ENCODE results near the gene CDH23. TPM values are rescaled to one million over a fixed set of nuclear protein-coding genes. Genes with fewer than 3 reads are reported as not detected.

The CDH23 gene
- total and polyA plus RNA-seq, 2 donors from 2014 or later = 1.1 to 6.4 TPM

DNA sequence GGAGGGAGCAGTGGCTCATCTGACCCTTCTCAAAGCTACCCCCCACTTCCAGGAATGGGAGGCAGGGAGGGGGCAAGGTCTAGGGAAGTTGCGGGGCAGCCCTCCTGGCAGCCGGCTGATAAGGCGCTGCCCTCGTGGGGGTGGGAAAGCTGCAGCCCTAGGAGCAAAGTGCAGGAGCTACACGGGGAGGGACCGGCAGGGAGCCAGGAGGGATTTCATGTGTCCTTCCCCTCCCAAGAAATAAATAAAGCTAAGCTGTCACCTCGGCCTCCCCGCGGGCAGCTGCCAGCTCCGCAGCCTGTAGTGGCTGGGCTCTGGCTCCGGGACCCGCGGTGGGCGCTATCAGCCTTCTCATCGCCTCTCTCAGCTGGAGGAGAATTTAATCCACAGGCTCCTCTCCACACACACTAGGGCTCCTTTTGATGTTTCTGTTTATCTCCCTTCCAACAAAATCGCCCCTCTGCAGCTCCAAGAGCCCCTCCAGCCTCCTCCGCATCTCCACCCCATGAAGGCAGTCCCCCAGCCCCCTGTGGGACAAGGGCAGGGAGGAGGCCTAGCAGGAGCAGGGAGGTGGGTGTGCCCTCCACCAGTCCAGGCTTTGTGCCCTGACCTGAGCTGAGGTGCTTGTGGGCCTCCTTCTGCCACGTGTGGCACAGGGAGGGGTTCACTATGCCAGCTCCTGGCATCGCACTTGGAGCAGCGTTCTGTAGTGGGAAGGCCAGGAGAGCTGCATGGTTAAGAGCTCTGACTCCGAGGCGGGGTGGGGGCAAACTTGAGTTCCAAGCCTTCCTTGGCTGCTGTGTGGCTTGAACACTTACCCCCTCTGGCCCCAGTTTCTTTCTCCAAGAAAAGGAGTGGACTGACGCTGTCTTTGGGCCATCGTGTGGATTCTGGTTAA, 242.4 kb downstream of the CDH23 start:
- Histone ChIP-seq H3K27ac (ENCODE audit: low read depth in 2 of 2, low read length in 2 of 2) (peak overlapping the region in 1 of 2 donors; percentile 52), H3K4me3 (ENCODE audit: low read length in 3 of 3) (no peak overlapping the region), H3K27me3 (ENCODE audit: control insufficient read depth, insufficient read depth, low read length) (no peaks in the 10 kb centered on the region), H3K9me3 (ENCODE audit: control insufficient read depth in 2 of 3, insufficient read depth in 1 of 3, low read length in 3 of 3) (no peaks in the 10 kb centered on the region), H3K4me1 (ENCODE audit: control insufficient read depth in 2 of 3, insufficient read depth in 2 of 3, low read depth in 1 of 3, low read length in 3 of 3) (peaks cover 0 to 31% (median 21%) of the 10 kb centered on the region in 3 donors), H3K9ac (ENCODE audit: low read length in 3 of 3) (no peak overlapping the region), H3K36me3 (ENCODE audit: control insufficient read depth in 2 of 3, insufficient read depth in 3 of 3, low read length in 3 of 3) (no peaks in the 10 kb centered on the region)
- TF ChIP-seq CTCF (IDR thresholded peaks at IDR 0.05; ENCODE audit: borderline replicate concordance, extremely low read depth, insufficient read depth) = no peak
- DNase-seq (peak in 2 of 5 donors; percentile 73 to 78), FAIRE-seq (no peak)
- intact Hi-C loops (cut with DNase I) = no loop called here

GRCh38 chr10:71640607-71641006, 243.9 kb downstream of the CDH23 start:
- no peaks in the 10 kb centered on the region for H3K36me3 ChIP-seq (ENCODE audit: control insufficient read depth in 2 of 3, insufficient read depth in 3 of 3, low read length in 3 of 3)
- no peaks in the 10 kb centered on the region for H3K9me3 ChIP-seq (ENCODE audit: control insufficient read depth in 2 of 3, insufficient read depth in 1 of 3, low read length in 3 of 3)
- H3K4me3 ChIP-seq (ENCODE audit: low read length in 3 of 3) = no peak overlapping the region
- DNase-seq = no peak
- no peak for TF ChIP-seq CTCF (IDR thresholded peaks at IDR 0.05; ENCODE audit: borderline replicate concordance, extremely low read depth, insufficient read depth)
- no peak overlapping the region for H3K9ac ChIP-seq (ENCODE audit: low read length in 3 of 3)
- intact Hi-C loops (cut with DNase I) = no loop called here
- H3K27ac ChIP-seq (ENCODE audit: low read depth in 2 of 2, low read length in 2 of 2) = no peak overlapping the region
- no peaks in the 10 kb centered on the region for H3K27me3 ChIP-seq (ENCODE audit: control insufficient read depth, insufficient read depth, low read length)
- H3K4me1 ChIP-seq (ENCODE audit: control insufficient read depth in 2 of 3, insufficient read depth in 2 of 3, low read depth in 1 of 3, low read length in 3 of 3) = peaks cover 0 to 18% (median 10%) of the 10 kb centered on the region in 3 donors
- FAIRE-seq = no peak

DNA sequence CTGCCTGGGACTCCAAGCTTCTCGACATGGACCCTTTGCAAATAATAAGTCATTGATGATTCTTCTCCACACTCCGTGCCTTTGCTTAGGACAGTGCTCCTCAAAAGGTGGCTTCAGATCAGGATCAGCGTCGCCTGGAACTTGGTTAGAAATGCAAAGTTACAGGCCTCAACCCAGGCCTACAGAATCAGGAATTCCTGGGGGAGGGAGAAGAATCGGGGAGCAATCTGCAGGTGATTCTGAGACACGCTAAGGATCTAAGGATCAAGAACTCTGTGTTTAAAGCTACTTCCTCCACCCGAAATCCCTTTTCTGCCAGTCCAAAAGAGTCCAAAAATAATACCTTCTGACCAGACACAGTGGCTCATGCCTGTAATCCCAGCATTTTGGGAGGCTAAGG, 244.7 kb downstream of the CDH23 start:
- FAIRE-seq = no peak

More for the DNA sequence above, 244.7 kb downstream of the CDH23 start:
- no peak for TF ChIP-seq CTCF (IDR thresholded peaks at IDR 0.05; ENCODE audit: borderline replicate concordance, extremely low read depth, insufficient read depth)
- no peaks in the 10 kb centered on the region for H3K9me3 ChIP-seq (ENCODE audit: control insufficient read depth in 2 of 3, insufficient read depth in 1 of 3, low read length in 3 of 3)
- no peak overlapping the region for H3K4me3 ChIP-seq (ENCODE audit: low read length in 3 of 3)
- intact Hi-C loops (cut with DNase I) = no loop called here
- no peak for DNase-seq
- no peaks in the 10 kb centered on the region for H3K27me3 ChIP-seq (ENCODE audit: control insufficient read depth, insufficient read depth, low read length)
- H3K9ac ChIP-seq (ENCODE audit: low read length in 3 of 3) = no peak overlapping the region
- H3K27ac ChIP-seq (ENCODE audit: low read depth in 2 of 2, low read length in 2 of 2) = no peak overlapping the region
- peaks cover 0 to 14% (median 7%) of the 10 kb centered on the region in 3 donors for H3K4me1 ChIP-seq (ENCODE audit: control insufficient read depth in 2 of 3, insufficient read depth in 2 of 3, low read depth in 1 of 3, low read length in 3 of 3)
- no peaks in the 10 kb centered on the region for H3K36me3 ChIP-seq (ENCODE audit: control insufficient read depth in 2 of 3, insufficient read depth in 3 of 3, low read length in 3 of 3)

Data from kidney (tissue), 14 donors.